HepG2 (cell line): ENCODE results near the gene SIGLEC7. TPM values are rescaled to one million over a fixed set of nuclear protein-coding genes. Genes with fewer than 3 reads are reported as not detected.

Source experiments
- ATAC-seq: fragments of 200-7000 bp; cut with Tn5 transposase; 3 replicates; pipeline ENCODE4 v1.9.1; 2020; ENCODE audit warnings: mild to moderate bottlenecking, moderate library complexity
- BruUV-seq: library from RNA; stranded (reverse); fragments of 400-500 nt; replicated peaks from 2 replicates; lab custom pipeline; 2021; lab: Mats Ljungman, UMichigan
- CTCF ChIA-PET: fragments of 300-600 bp; formaldehyde crosslinking; extraction: SDS; loops from one replicate; lab custom pipeline; 2021; ENCODE audit warnings: low total read pairs, inconsistent platforms, low intra/inter-chr PET ratio; lab: Yijun Ruan, JAX
- POLR2A ChIA-PET: fragments of 350-600 bp; sonication (Branson Sonifier 250); formaldehyde crosslinking; loops from one replicate; lab custom pipeline; 2020; ENCODE audit warnings: antibody characterized with exemption, inconsistent platforms; lab: Yijun Ruan, JAX
- DNase-seq: peaks from one replicate; pipeline ENCODE4 v3.0.0-alpha.2; 2015; ENCODE audit warnings: low spot score
- FAIRE-seq: peaks from 3 replicates; lab custom pipeline; 2011; peaks lifted over from hg19 to GRCh38; lab: Jason Lieb, UNC
- H2AFZ ChIP-seq: one replicate; pipeline ENCODE4 v1.6.1; 2011; ENCODE audit warnings: low read length, inconsistent platforms
- H3K27ac ChIP-seq: fragments of 300-600 bp; 3 replicates; pipeline ENCODE4 v1.8.0; 2011; ENCODE audit warnings: mixed run types, mild to moderate bottlenecking, mixed read lengths, low read length, inconsistent platforms; ENCODE audit not compliant: insufficient read depth; ENCODE audit errors: extremely low read length
- H3K27me3 ChIP-seq, 2 experiments: fragments of 200-600 bp in 1 of 2; 2 replicates in 1 of 2; 3 replicates in 1 of 2; pipeline versions ENCODE4 v1.6.0 to v1.8.0; 2011; ENCODE audit warnings: low read length in 2 of 2, mild to moderate bottlenecking in 2 of 2, moderate library complexity in 2 of 2, inconsistent platforms in 1 of 2; ENCODE audit not compliant: insufficient read depth in 2 of 2, control insufficient read depth in 1 of 2
- H3K36me3 ChIP-seq, 2 experiments: fragments of 200-600 bp in 1 of 2; replicated peaks in 1 of 2; 2 replicates in 1 of 2; 3 replicates in 1 of 2; pipeline versions ENCODE4 v1.5.1 to v1.8.0; 2011; ENCODE audit warnings: low read length in 2 of 2, inconsistent platforms in 1 of 2; ENCODE audit not compliant: insufficient read depth in 2 of 2, control insufficient read depth in 1 of 2
- H3K4me1 ChIP-seq: 2 replicates; pipeline ENCODE4 v1.5.1; 2012; ENCODE audit warnings: low read length, inconsistent platforms; ENCODE audit not compliant: insufficient read depth
- H3K4me2 ChIP-seq: 2 replicates; pipeline ENCODE4 v1.6.0; 2011; ENCODE audit warnings: low read depth, low read length, inconsistent platforms
- H3K4me3 ChIP-seq, 3 experiments: fragments of 200-600 bp in 1 of 3; sonication (generic), shearing (Covaris generic) in 1 of 3; replicated peaks in 1 of 3; 2 replicates each; pipeline ENCODE4 v1.5.1; 2011 to 2016; ENCODE audit warnings: low read length in 3 of 3, inconsistent platforms in 2 of 3, low read depth in 2 of 3, mild to moderate bottlenecking in 2 of 3, control low read depth in 1 of 3, mixed read lengths in 1 of 3; ENCODE audit not compliant: insufficient read depth in 1 of 3
- H3K79me2 ChIP-seq: one replicate; pipeline ENCODE4 v1.6.1; 2011; ENCODE audit warnings: low read length, inconsistent platforms; ENCODE audit not compliant: insufficient read depth
- H3K9ac ChIP-seq: 2 replicates; pipeline ENCODE4 v1.6.0; 2011; ENCODE audit warnings: mild to moderate bottlenecking, low read depth, low read length, inconsistent platforms; ENCODE audit not compliant: insufficient read depth
- H3K9me3 ChIP-seq: 2 replicates; pipeline ENCODE4 v1.5.1; 2012; ENCODE audit warnings: mild to moderate bottlenecking, low read length
- H4K20me1 ChIP-seq: 2 replicates; pipeline ENCODE4 v1.6.0; 2011; ENCODE audit warnings: inconsistent platforms, mild to moderate bottlenecking, low read length, moderate library complexity; ENCODE audit not compliant: insufficient read depth
- FUBP1 ChIP-seq: sonication (generic); formaldehyde crosslinking; IDR thresholded peaks from 2 replicates; pipeline ENCODE4 v1.5.1; 2020; ENCODE audit warnings: missing genetic modification reagents, mild to moderate bottlenecking, borderline replicate concordance
- NFYB ChIP-seq: sonication (generic); formaldehyde crosslinking; IDR thresholded peaks from 2 replicates; pipeline ENCODE4 v1.4.0; 2020; ENCODE audit warnings: missing genetic modification reagents
- NR1H2 ChIP-seq: sonication (generic); formaldehyde crosslinking; IDR thresholded peaks from 2 replicates; pipeline ENCODE4 v1.8.1; 2022; ENCODE audit warnings: low read depth, missing genetic modification reagents, borderline replicate concordance
- PRPF4 ChIP-seq: fragments of 200-400 bp; formaldehyde crosslinking; IDR thresholded peaks from 2 replicates; pipeline ENCODE4 v1.6.1; 2016; ENCODE audit warnings: low read length, low read depth; ENCODE audit not compliant: poor library complexity, severe bottlenecking
- SUZ12 ChIP-seq: fragments of 150-350 bp; IDR thresholded peaks from 2 replicates; pipeline ENCODE4 v1.6.1; 2014; ENCODE audit warnings: low read depth, low read length
- SYNCRIP ChIP-seq: fragments of 200-400 bp; formaldehyde crosslinking; IDR thresholded peaks from 2 replicates; pipeline ENCODE4 v1.6.1; 2018; ENCODE audit warnings: mild to moderate bottlenecking, low read depth, low read length; ENCODE audit not compliant: insufficient read depth
- ZFP62 ChIP-seq: sonication (generic); formaldehyde crosslinking; IDR thresholded peaks from 2 replicates; pipeline ENCODE4 v1.4.0; 2020; ENCODE audit warnings: missing genetic modification reagents
- ZNF576 ChIP-seq: sonication (generic); formaldehyde crosslinking; IDR thresholded peaks from 2 replicates; pipeline ENCODE4 v1.4.0; 2020; ENCODE audit warnings: mild to moderate bottlenecking, missing genetic modification reagents
- ZNF780A ChIP-seq: sonication (generic); formaldehyde crosslinking; IDR thresholded peaks from 2 replicates; pipeline ENCODE4 v1.8.0; 2022; ENCODE audit warnings: mild to moderate bottlenecking, missing genetic modification reagents, moderate library complexity
- WGBS: methylation state at CpG from one replicate; pipeline ENCODE4 v1.1.6; 2017; ENCODE audit warnings: low lambda C conversion rate; 5-methylcytosine and 5-hydroxymethylcytosine counted together
- in situ Hi-C: cut with HindIII; loops from 2 replicates; pipeline ENCODE4 v1.10.0; 2017; ENCODE audit warnings: low pct_unique_long_range_greater_than_20kb; ENCODE audit not compliant: extremely low pct_ligation_motif_present
- intact Hi-C: fragments of 100-400 bp; cut with micrococcal nuclease; formaldehyde crosslinking; loops from one replicate; pipeline ENCODE4 v1.10.0; 2022; ENCODE audit not compliant: unreplicated experiment
- polyA plus RNA-seq, 8 experiments: library from polyadenylated mRNA; depleted of rRNA in 3 of 8; stranded (reverse) in 7 of 8; unstranded in 1 of 8; fragments of >200 nt; fragmentation: Illumina TruSeq in 4 of 8; extraction: Trizol in 4 of 8; gene quantifications; 2 replicates each; pipeline versions ENCODE4 v1.2.1 to v1.2.3, GENCODE V29; 2011 to 2016; ENCODE audit warnings: low read depth in 4 of 8, missing spikeins in 1 of 8, mixed read lengths in 1 of 8; ENCODE audit not compliant: insufficient read depth in 1 of 8
- total RNA-seq, 5 experiments: library from RNA; depleted of rRNA; stranded (reverse); fragments of >200 nt; fragmentation: Illumina TruSeq; extraction: Trizol; gene quantifications; 2 replicates each; pipeline ENCODE4 v1.2.3, GENCODE V29; 2016; ENCODE audit warnings: low read depth in 1 of 5

SIGLEC7 gene
- total and polyA plus RNA-seq, 2 of the 13 experiments (the other 11 are each of a cell fraction or from before 2014, with no cell fraction given): not detected

- no peak for DNase-seq
- ChIA-PET POLR2A (no interaction called here), CTCF (no interaction called here)
- Histone ChIP-seq H3K4me3 (no peak overlapping the region), H3K27me3 (peaks cover 3 to 21% of the 10 kb centered on the region in 2 experiments; a peak in 2 of 5 replicates), H3K4me1 (no peaks in the 10 kb centered on the region), H2AFZ (no peak overlapping the region), H3K9ac (no peak overlapping the region), H3K79me2 (no peaks in the 10 kb centered on the region), H3K9me3 (no peaks in the 10 kb centered on the region), H4K20me1 (no peaks in the 10 kb centered on the region), H3K36me3 (no peaks in the 10 kb centered on the region), H3K27ac (no peak overlapping the region), H3K4me2 (no peak overlapping the region)
- TF ChIP-seq SYNCRIP (no peak), ZNF576 (CRISPR knock-in tag) (no peak), NFYB (CRISPR knock-in tag) (no peak), SUZ12 (no peak)
- no TSS peak for BruUV-seq
- in situ Hi-C loops (no loop called here), intact Hi-C loops (no loop called here)
- FAIRE-seq: no peak
- WGBS: 0% methylated on average over 4 of the region's 4 CpGs
- no peak for ATAC-seq
Observed at GRCh38 chr19:51161867-51162496, 19.9 kb downstream of the SIGLEC7 start.

GRCh38 chr19:51163257-51163656 is 21.2 kb downstream of the SIGLEC7 start:
- ChIA-PET CTCF (no interaction called here), POLR2A (no interaction called here)
- Histone ChIP-seq H4K20me1 (no peaks in the 10 kb centered on the region), H3K79me2 (no peaks in the 10 kb centered on the region), H3K4me2 (no peak overlapping the region), H3K4me3 (no peak overlapping the region), H3K27ac (no peak overlapping the region), H3K9ac (no peak overlapping the region), H3K9me3 (no peaks in the 10 kb centered on the region), H3K27me3 (peaks cover 3 to 23% of the 10 kb centered on the region in 2 experiments; a peak in 2 of 5 replicates), H2AFZ (no peak overlapping the region), H3K4me1 (no peaks in the 10 kb centered on the region), H3K36me3 (no peaks in the 10 kb centered on the region)
- TF ChIP-seq FUBP1 (CRISPR knock-in tag) (no peak), ZFP62 (CRISPR knock-in tag) (no peak), ZNF780A (no peak), PRPF4 (no peak), NR1H2 (CRISPR knock-in tag) (no peak)
- FAIRE-seq: no peak
- 0% methylated on average over 3 of the region's 3 CpGs for WGBS
- in situ Hi-C loops (no loop called here), intact Hi-C loops (no loop called here)
- ATAC-seq: no peak
- BruUV-seq: no TSS peak
- no peak for DNase-seq
